Neuronal stem cell (in vitro differentiated cells): ENCODE data around the gene CYB5R3.
A peak's percentile ranks its signal among the peaks of the same experiment; 100 is the strongest.

ENCODE experiments used
- DNase-seq: peaks from one replicate; pipeline ENCODE4 v3.0.0-alpha.2; 2013; ENCODE audit warnings: low spot score
- H2AFZ ChIP-seq: one replicate; pipeline ENCODE4 v1.6.1; 2013; ENCODE audit warnings: mild to moderate bottlenecking, low read length, inconsistent platforms
- H2AK5ac ChIP-seq: 2 replicates; pipeline ENCODE4 v1.6.1; 2013; ENCODE audit warnings: low read depth, mild to moderate bottlenecking, inconsistent platforms, low read length, moderate library complexity, mixed read lengths
- H2BK120ac ChIP-seq: 2 replicates; pipeline ENCODE4 v1.6.1; 2013; ENCODE audit warnings: low read depth, mild to moderate bottlenecking, inconsistent platforms, low read length, moderate library complexity, mixed read lengths
- H2BK12ac ChIP-seq: one replicate; pipeline ENCODE4 v1.6.1; 2013; ENCODE audit warnings: low read length, inconsistent platforms
- H2BK15ac ChIP-seq: 2 replicates; pipeline ENCODE4 v1.6.1; 2013; ENCODE audit warnings: mild to moderate bottlenecking, low read length, inconsistent platforms, mixed read lengths
- H2BK5ac ChIP-seq: one replicate; pipeline ENCODE4 v1.6.1; 2013; ENCODE audit warnings: inconsistent platforms, mild to moderate bottlenecking, low read length, moderate library complexity
- H3K14ac ChIP-seq: one replicate; pipeline ENCODE4 v1.6.1; 2013; ENCODE audit warnings: low read length, inconsistent platforms
- H3K18ac ChIP-seq: 2 replicates; pipeline ENCODE4 v1.6.1; 2013; ENCODE audit warnings: low read length, inconsistent platforms
- H3K23ac ChIP-seq: 2 replicates; pipeline ENCODE4 v1.6.1; 2013; ENCODE audit warnings: low read depth, mild to moderate bottlenecking, mixed read lengths, low read length, inconsistent platforms; ENCODE audit not compliant: poor library complexity
- H3K27ac ChIP-seq: replicated peaks from 3 replicates; pipeline ENCODE4 v1.5.1; 2013; ENCODE audit warnings: low read length, inconsistent platforms
- H3K27me3 ChIP-seq, 3 experiments: 2 replicates each; pipeline ENCODE4 v1.6.1; 2013; ENCODE audit warnings: low read length in 3 of 3, mild to moderate bottlenecking in 2 of 3, inconsistent platforms in 1 of 3, low read depth in 1 of 3, mixed read lengths in 1 of 3, moderate library complexity in 1 of 3; ENCODE audit not compliant: control insufficient read depth in 3 of 3, insufficient read depth in 3 of 3
- H3K36me3 ChIP-seq, 2 donors: replicated peaks in 1 of 2; 2 replicates each; pipeline ENCODE4 v1.6.1; 2013; ENCODE audit warnings: low read length in 2 of 2; ENCODE audit not compliant: control insufficient read depth in 2 of 2, insufficient read depth in 2 of 2
- H3K4ac ChIP-seq: 2 replicates; pipeline ENCODE4 v1.6.1; 2013; ENCODE audit warnings: inconsistent platforms, mild to moderate bottlenecking, low read length, moderate library complexity
- H3K4me1 ChIP-seq, 2 donors: 1 replicate in 1 of 2; 2 replicates in 1 of 2; pipeline ENCODE4 v1.6.1; 2013; ENCODE audit warnings: low read length in 2 of 2, low read depth in 1 of 2; ENCODE audit not compliant: control insufficient read depth in 2 of 2, insufficient read depth in 1 of 2
- H3K4me2 ChIP-seq: one replicate; pipeline ENCODE4 v1.6.1; 2013; ENCODE audit warnings: mild to moderate bottlenecking, low read length, inconsistent platforms; ENCODE audit not compliant: insufficient read depth, poor library complexity, severe bottlenecking
- H3K4me3 ChIP-seq, 2 donors: 2 replicates each; pipeline ENCODE4 v1.5.1; 2013; ENCODE audit warnings: low read length in 2 of 2, mild to moderate bottlenecking in 2 of 2, inconsistent platforms in 1 of 2, moderate library complexity in 1 of 2
- H3K79me1 ChIP-seq: one replicate; pipeline ENCODE4 v1.6.1; 2013; ENCODE audit warnings: low read depth, mild to moderate bottlenecking, inconsistent platforms, low read length, moderate library complexity
- H3K9ac ChIP-seq: one replicate; pipeline ENCODE4 v1.6.1; 2013; ENCODE audit warnings: mild to moderate bottlenecking, low read depth, low read length, inconsistent platforms; ENCODE audit not compliant: poor library complexity
- H3K9me3 ChIP-seq, 2 donors: replicated peaks in 1 of 2; 2 replicates each; pipeline versions ENCODE3 to v1.6.1; 2013; ENCODE audit warnings: low read length in 2 of 2, mild to moderate bottlenecking in 2 of 2, inconsistent platforms in 1 of 2, low read depth in 1 of 2, mixed read lengths in 1 of 2, moderate library complexity in 1 of 2; ENCODE audit not compliant: control insufficient read depth in 2 of 2, insufficient read depth in 1 of 2
- H4K8ac ChIP-seq: one replicate; pipeline ENCODE4 v1.6.1; 2013; ENCODE audit warnings: low read depth, mild to moderate bottlenecking, inconsistent platforms, low read length, moderate library complexity
- H4K91ac ChIP-seq: one replicate; pipeline ENCODE4 v1.6.1; 2013; ENCODE audit warnings: low read length, low read depth, mild to moderate bottlenecking, inconsistent platforms; ENCODE audit not compliant: poor library complexity
- WGBS, 2 donors: extraction: QIAGEN DNeasy Blood & Tissue Kit; methylation state at CpG; one replicate each; pipeline ENCODE4 v1.1.7; 2013; ENCODE audit warnings: missing lambda C conversion rate in 2 of 2, mixed read lengths in 1 of 2; ENCODE audit not compliant: insufficient read length in 2 of 2, insufficient replicate concordance in 1 of 2; ENCODE audit errors: extremely low coverage in 2 of 2; 5-methylcytosine and 5-hydroxymethylcytosine counted together

The CYB5R3 gene

GRCh38 chr22:42604403-42604802 is 44.8 kb downstream of the CYB5R3 start:
- H3K9ac ChIP-seq: no peak overlapping the region
- H3K36me3 ChIP-seq: peaks cover 27 to 80% of the 10 kb centered on the region in 2 donors
- H3K27me3 ChIP-seq: no peaks in the 10 kb centered on the region
- H3K4me1 ChIP-seq: peaks cover 10 to 12% of the 10 kb centered on the region in 2 donors
- no peak overlapping the region for H2AK5ac ChIP-seq
- no peak overlapping the region for H2BK120ac ChIP-seq
- H2AFZ ChIP-seq: no peak overlapping the region
- WGBS, 2 donors: no CpG with 5 or more reads among the region's 3 CpGs
- peaks cover 13% of the 10 kb centered on the region for H3K79me1 ChIP-seq
- H4K91ac ChIP-seq: no peak overlapping the region
- no peak overlapping the region for H2BK15ac ChIP-seq
- peaks cover 1 to 6% of the 10 kb centered on the region in 2 donors for H3K9me3 ChIP-seq
- H2BK5ac ChIP-seq: no peak overlapping the region
- H3K4ac ChIP-seq: no peak overlapping the region
- no peak overlapping the region for H3K4me2 ChIP-seq
- H3K18ac ChIP-seq: no peak overlapping the region
- no peak overlapping the region for H2BK12ac ChIP-seq
- H3K4me3 ChIP-seq: no peak overlapping the region
- H3K27ac ChIP-seq: peak overlapping the region; percentile 23
- DNase-seq: no peak
- no peak overlapping the region for H3K23ac ChIP-seq
- no peak overlapping the region for H4K8ac ChIP-seq
- H3K14ac ChIP-seq: no peak overlapping the region

- Histone ChIP-seq H2AK5ac (no peak overlapping the region), H3K27me3 (no peaks in the 10 kb centered on the region), H3K4ac (no peak overlapping the region), H3K9me3 (peaks cover 1 to 6% of the 10 kb centered on the region in 2 donors), H3K27ac (no peak overlapping the region), H2BK5ac (no peak overlapping the region), H3K14ac (no peak overlapping the region), H4K8ac (no peak overlapping the region), H3K36me3 (peaks cover 34 to 89% of the 10 kb centered on the region in 2 donors), H3K18ac (no peak overlapping the region), H3K4me3 (no peak overlapping the region), H3K4me2 (no peak overlapping the region), H3K4me1 (peaks cover under 1 to 7% of the 10 kb centered on the region in 2 donors), H3K79me1 (peaks cover 13% of the 10 kb centered on the region), H3K9ac (no peak overlapping the region), H2AFZ (no peak overlapping the region), H2BK15ac (no peak overlapping the region), H2BK12ac (no peak overlapping the region), H2BK120ac (no peak overlapping the region), H4K91ac (no peak overlapping the region), H3K23ac (no peak overlapping the region)
- DNase-seq: no peak
- no CpG with 5 or more reads among the region's 2 CpGs for WGBS, 2 donors
Measured at GRCh38 chr22:42603427-42603826, 45.8 kb downstream of the CYB5R3 start.

DNA sequence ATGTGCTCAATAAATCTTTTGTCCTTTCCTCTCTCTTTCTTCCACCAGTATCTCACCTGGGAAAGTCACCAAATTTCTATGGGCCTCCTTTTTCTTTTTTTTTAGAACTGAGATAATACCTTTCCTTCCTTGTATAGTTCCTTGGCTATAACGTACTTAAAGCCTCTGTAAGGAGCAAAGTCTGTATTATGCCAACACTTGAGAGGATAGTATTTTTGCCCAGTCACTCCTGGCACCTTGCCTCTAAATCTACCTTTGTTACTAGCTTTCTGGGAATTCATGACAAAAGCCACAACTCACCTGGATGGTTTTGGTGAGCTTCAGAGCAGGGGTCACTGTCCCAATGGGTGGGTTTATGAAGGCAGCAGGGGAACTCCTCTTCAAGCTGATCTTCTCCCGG is 46.7 kb downstream of the CYB5R3 start:
- Histone ChIP-seq H4K91ac (no peak overlapping the region), H3K79me1 (peaks cover 13% of the 10 kb centered on the region), H3K4me3 (no peak overlapping the region), H3K4me1 (peaks cover 0 to 6% of the 10 kb centered on the region in 2 donors), H2BK15ac (no peak overlapping the region), H2BK12ac (no peak overlapping the region), H3K4ac (no peak overlapping the region), H3K27me3 (no peaks in the 10 kb centered on the region), H3K23ac (no peak overlapping the region), H3K18ac (no peak overlapping the region), H2BK5ac (peak overlapping the region; percentile 75), H2AK5ac (no peak overlapping the region), H3K4me2 (no peak overlapping the region), H4K8ac (no peak overlapping the region), H3K9me3 (peaks cover 1 to 6% of the 10 kb centered on the region in 2 donors), H3K27ac (no peak overlapping the region), H2AFZ (no peak overlapping the region), H3K9ac (no peak overlapping the region), H2BK120ac (no peak overlapping the region), H3K36me3 (peaks cover 35 to 95% of the 10 kb centered on the region in 2 donors), H3K14ac (no peak overlapping the region)
- no CpG with 5 or more reads among the region's 2 CpGs for WGBS, 2 donors
- no peak for DNase-seq

GRCh38 chr22:42601879-42602465 is 47.2 kb downstream of the CYB5R3 start:
- H2AK5ac ChIP-seq: no peak overlapping the region
- no peak overlapping the region for H2BK5ac ChIP-seq
- H3K18ac ChIP-seq: no peak overlapping the region
- H3K14ac ChIP-seq: no peak overlapping the region
- H2AFZ ChIP-seq: no peak overlapping the region
- no peak overlapping the region for H3K4me2 ChIP-seq
- no peak for DNase-seq
- no CpG with 5 or more reads among the region's 6 CpGs for WGBS, 2 donors
- H3K9me3 ChIP-seq: peaks cover 1 to 6% of the 10 kb centered on the region in 2 donors
- no peak overlapping the region for H2BK15ac ChIP-seq
- no peak overlapping the region for H2BK120ac ChIP-seq
- no peak overlapping the region for H3K4me3 ChIP-seq
- no peak overlapping the region for H4K8ac ChIP-seq
- H3K4me1 ChIP-seq: peaks cover 0 to 6% of the 10 kb centered on the region in 2 donors
- H3K4ac ChIP-seq: no peak overlapping the region
- no peak overlapping the region for H3K27ac ChIP-seq
- no peak overlapping the region for H3K9ac ChIP-seq
- H2BK12ac ChIP-seq: no peak overlapping the region
- peaks cover 13% of the 10 kb centered on the region for H3K79me1 ChIP-seq
- peaks cover 39 to 97% of the 10 kb centered on the region in 2 donors for H3K36me3 ChIP-seq
- H3K27me3 ChIP-seq: no peaks in the 10 kb centered on the region
- H3K23ac ChIP-seq: no peak overlapping the region
- no peak overlapping the region for H4K91ac ChIP-seq
